ENCODE measurements around the gene DDX11. TPM values are rescaled to one million over a fixed set of nuclear protein-coding genes. Genes with fewer than 3 reads are reported as not detected.
"Not testable (repeated sequence)": the region's sequence is repeated elsewhere in the genome, so short reads cannot be mapped to it uniquely, and the experiment has no call there.

DDX11 gene
- total RNA-seq, 1 donor from 2014 or later = 38.2 TPM

GRCh38 chr12:31037028-31037427 lies 36.6 kb upstream of the DDX11 start:
- no peaks in the 10 kb centered on the region for H3K27me3 ChIP-seq (ENCODE audit: control insufficient read depth, insufficient read depth, low read length)
- H3K36me3 ChIP-seq (ENCODE audit: control insufficient read depth, insufficient read depth, low read length) = no peaks in the 10 kb centered on the region
- no peak for DNase-seq (ENCODE audit: low read depth)
- H3K4me3 ChIP-seq (ENCODE audit: low read depth, low read length) = no peak overlapping the region
- TF ChIP-seq CTCF (IDR thresholded peaks at IDR 0.05; ENCODE audit: insufficient read depth, low read length, poor library complexity, severe bottlenecking) = no peak

DNA sequence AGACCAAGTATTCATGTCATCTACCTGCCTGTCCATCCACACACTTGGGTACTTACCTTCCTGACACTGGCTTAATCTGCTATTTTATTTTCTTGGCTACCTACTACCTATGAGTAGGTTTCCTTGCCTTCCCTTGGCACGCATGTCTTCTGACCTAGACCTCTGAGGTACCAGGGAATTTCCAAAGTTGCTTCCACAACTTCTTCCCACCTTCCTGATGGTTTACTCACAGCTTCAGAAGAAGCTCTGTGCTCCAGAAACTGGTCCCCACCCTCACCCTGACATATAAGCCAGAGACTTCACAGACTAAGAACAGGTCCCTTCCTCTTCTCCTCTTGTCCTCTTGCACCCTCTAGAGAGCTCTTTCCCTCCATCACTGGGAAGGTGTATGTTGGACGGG lies 35.7 kb upstream of the DDX11 start:
- no peak overlapping the region for H3K4me3 ChIP-seq (ENCODE audit: low read depth, low read length)
- no peaks in the 10 kb centered on the region for H3K27me3 ChIP-seq (ENCODE audit: control insufficient read depth, insufficient read depth, low read length)
- no peaks in the 10 kb centered on the region for H3K36me3 ChIP-seq (ENCODE audit: control insufficient read depth, insufficient read depth, low read length)
- TF ChIP-seq CTCF (IDR thresholded peaks at IDR 0.05; ENCODE audit: insufficient read depth, low read length, poor library complexity, severe bottlenecking) = no peak
- DNase-seq (ENCODE audit: low read depth) = no peak

DNA sequence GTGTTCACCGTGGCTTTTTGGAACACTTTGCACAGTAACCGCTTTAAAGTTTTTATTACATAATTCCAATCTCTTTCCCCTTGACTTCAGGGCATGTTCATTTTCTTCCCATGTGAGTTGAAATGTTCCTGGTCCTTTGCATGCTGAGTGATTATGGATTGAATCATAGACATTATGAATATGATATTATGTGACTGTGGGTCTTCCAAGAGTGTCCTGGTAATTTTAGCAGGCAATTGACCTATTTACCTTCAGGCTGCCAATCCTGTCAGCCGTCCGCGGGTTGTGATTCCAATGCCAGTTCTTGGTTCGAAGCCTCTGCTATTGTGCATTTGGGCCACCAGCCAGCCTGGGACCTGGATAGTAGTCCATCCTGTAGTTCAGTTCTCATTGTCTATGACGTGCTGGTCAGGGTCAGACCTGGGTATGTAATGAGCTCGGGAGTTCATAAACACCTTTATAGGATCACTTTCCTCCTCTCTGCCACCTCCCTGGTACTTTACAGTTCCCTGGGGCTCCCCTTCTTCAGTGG lies 32.6 kb upstream of the DDX11 start:
- Histone ChIP-seq H3K27me3 (ENCODE audit: control insufficient read depth, insufficient read depth, low read length) (no peaks in the 10 kb centered on the region), H3K36me3 (ENCODE audit: control insufficient read depth, insufficient read depth, low read length) (no peaks in the 10 kb centered on the region), H3K4me3 (ENCODE audit: low read depth, low read length) (no peak overlapping the region)
- DNase-seq (ENCODE audit: low read depth) = no peak
- no peak for TF ChIP-seq CTCF (IDR thresholded peaks at IDR 0.05; ENCODE audit: insufficient read depth, low read length, poor library complexity, severe bottlenecking)

GRCh38 chr12:31050143-31050542 lies 23.5 kb upstream of the DDX11 start:
- DNase-seq (ENCODE audit: low read depth); H3K36me3 ChIP-seq (ENCODE audit: control insufficient read depth, insufficient read depth, low read length); H3K27me3 ChIP-seq (ENCODE audit: control insufficient read depth, insufficient read depth, low read length); H3K4me3 ChIP-seq (ENCODE audit: low read depth, low read length): not testable (repeated sequence)

GRCh38 chr12:31050548-31050947 lies 23.1 kb upstream of the DDX11 start:
- H3K36me3 ChIP-seq (ENCODE audit: control insufficient read depth, insufficient read depth, low read length); H3K4me3 ChIP-seq (ENCODE audit: low read depth, low read length); DNase-seq (ENCODE audit: low read depth); H3K27me3 ChIP-seq (ENCODE audit: control insufficient read depth, insufficient read depth, low read length): not testable (repeated sequence)

DNA sequence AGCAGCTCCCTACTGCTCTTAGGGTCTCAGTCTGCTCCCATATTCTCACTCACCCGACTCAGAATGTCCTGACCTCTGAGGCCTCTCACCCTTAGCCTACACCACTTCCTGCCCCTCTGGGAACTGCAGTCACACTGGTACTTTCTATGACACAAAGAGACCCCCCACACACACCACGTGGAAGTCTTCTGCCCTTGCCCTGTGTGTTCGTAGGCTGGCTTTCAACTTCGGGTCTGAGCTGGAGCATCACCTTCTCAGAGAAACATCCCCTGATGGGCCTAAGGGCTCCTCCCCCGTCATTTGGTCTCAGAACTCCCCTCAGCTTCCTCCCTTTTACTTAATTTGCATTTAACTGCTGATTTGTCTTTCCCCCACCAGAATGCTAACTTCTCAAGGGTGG lies 22.0 kb upstream of the DDX11 start:
- H3K27me3 ChIP-seq (ENCODE audit: control insufficient read depth, insufficient read depth, low read length); H3K36me3 ChIP-seq (ENCODE audit: control insufficient read depth, insufficient read depth, low read length): not testable (repeated sequence)

DNA sequence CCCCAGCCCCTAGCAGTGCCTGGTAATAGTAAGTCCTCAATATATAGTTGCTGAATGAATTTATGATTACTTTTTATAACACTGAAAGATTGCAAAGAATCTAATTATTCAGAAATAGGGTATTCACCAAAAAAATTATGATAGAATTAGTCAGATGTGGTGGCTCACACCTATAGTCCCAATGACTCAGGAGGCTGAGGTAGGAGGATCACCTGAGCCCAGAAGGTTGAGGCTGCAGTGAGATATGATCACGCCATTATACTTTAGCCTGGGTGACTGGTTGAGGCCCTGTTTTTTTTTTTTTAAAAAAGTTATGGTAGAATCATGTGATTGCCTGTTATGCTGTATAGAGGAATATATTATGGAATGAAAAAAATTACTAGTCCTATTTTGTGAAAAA lies 21.5 kb upstream of the DDX11 start:
- H3K36me3 ChIP-seq (ENCODE audit: control insufficient read depth, insufficient read depth, low read length); H3K27me3 ChIP-seq (ENCODE audit: control insufficient read depth, insufficient read depth, low read length); H3K4me3 ChIP-seq (ENCODE audit: low read depth, low read length); DNase-seq (ENCODE audit: low read depth): not testable (repeated sequence)

More for the DNA sequence above, 22.0 kb upstream of the DDX11 start:
- not testable (repeated sequence) for DNase-seq (ENCODE audit: low read depth); H3K4me3 ChIP-seq (ENCODE audit: low read depth, low read length)

- not testable (repeated sequence) for H3K27me3 ChIP-seq (ENCODE audit: control insufficient read depth, insufficient read depth, low read length); H3K36me3 ChIP-seq (ENCODE audit: control insufficient read depth, insufficient read depth, low read length); H3K4me3 ChIP-seq (ENCODE audit: low read depth, low read length)
- DNase-seq (ENCODE audit: low read depth) = peak; percentile 54
Measured at GRCh38 chr12:31052666-31053439, 20.8 kb upstream of the DDX11 start.

GRCh38 chr12:31053944-31054343 lies 19.7 kb upstream of the DDX11 start:
- H3K4me3 ChIP-seq (ENCODE audit: low read depth, low read length); DNase-seq (ENCODE audit: low read depth); H3K36me3 ChIP-seq (ENCODE audit: control insufficient read depth, insufficient read depth, low read length); H3K27me3 ChIP-seq (ENCODE audit: control insufficient read depth, insufficient read depth, low read length): not testable (repeated sequence)

Data from kidney epithelial cell (primary cell).